Measurements from ENCODE around the gene AP1B1.

Gene AP1B1

DNA sequence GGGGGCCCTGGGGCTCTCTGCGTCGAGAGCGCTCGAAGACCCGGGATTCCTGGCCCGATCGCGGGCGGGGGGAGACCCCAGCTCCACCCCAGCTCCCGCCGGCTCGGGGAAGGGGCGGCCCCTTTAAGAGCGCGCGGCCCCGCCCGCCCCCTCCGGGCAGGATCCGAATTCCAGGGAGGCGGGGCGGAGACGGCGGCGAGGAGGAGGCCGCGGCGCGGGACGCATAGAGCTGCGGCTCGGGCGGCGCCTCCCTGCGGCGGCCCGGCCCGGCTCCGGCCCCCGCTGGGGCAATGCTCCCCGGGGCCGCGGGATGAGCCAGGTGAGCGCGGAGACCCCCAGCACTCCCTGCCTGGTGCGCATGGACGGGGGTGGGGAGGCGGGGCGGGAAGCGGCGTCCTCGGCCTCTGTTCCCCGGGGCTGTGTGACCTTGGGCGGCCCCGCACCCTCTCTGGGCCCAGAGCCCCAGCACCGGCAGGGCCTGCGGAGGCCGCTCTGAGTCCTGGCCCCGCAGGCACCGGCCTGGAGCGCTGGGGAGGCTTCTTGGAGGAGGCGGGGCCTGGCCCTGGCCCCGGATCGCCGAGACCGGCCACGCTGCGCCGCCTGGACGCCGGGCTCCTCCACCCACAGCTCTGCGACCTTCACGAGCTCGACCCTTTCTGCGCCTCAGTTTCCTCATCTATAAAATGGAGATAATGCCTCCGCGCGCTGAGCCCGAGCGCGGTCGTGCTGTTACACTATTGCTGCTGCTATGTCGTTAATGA, 81.4 kb downstream of the AP1B1 start:
- Histone ChIP-seq H3K4me1 (ENCODE audit: control insufficient read depth, insufficient read depth, low read length) (peaks cover 66% of the 10 kb centered on the region), H3K9ac (ENCODE audit: low read length) (peak overlapping the region; percentile 66)

GRCh38 chr22:29306175-29306834, 82.1 kb downstream of the AP1B1 start, which contains the start of gene GAS2L1:
Gene GAS2L1, plus strand, starts transcription at chr22:29306650. Its CDS starts 1,456 bp downstream, at chr22:29308106.
- Histone ChIP-seq H3K9ac (ENCODE audit: low read length) (peak within 1 kb of the TSS; percentile 66), H3K9me3 (ENCODE audit: control insufficient read depth, low read length) (no peaks in the 10 kb centered on the region), H3K36me3 (ENCODE audit: control insufficient read depth, insufficient read depth, low read length) (no peaks in the 10 kb centered on the region), H3K4me1 (ENCODE audit: control insufficient read depth, insufficient read depth, low read length) (peaks cover 59% of the 10 kb centered on the region), H3K27me3 (ENCODE audit: control insufficient read depth, insufficient read depth, low read length) (no peaks in the 10 kb centered on the region), H3K4me3 (ENCODE audit: low read length) (peak within 1 kb of the TSS; percentile 87)

More for the DNA sequence above, 81.4 kb downstream of the AP1B1 start:
- Histone ChIP-seq H3K36me3 (ENCODE audit: control insufficient read depth, insufficient read depth, low read length) (no peaks in the 10 kb centered on the region), H3K27me3 (ENCODE audit: control insufficient read depth, insufficient read depth, low read length) (no peaks in the 10 kb centered on the region), H3K9me3 (ENCODE audit: control insufficient read depth, low read length) (no peaks in the 10 kb centered on the region), H3K4me3 (ENCODE audit: low read length) (peak overlapping the region; percentile 87)

- Histone ChIP-seq H3K9ac (ENCODE audit: low read length) (no peak overlapping the region), H3K9me3 (ENCODE audit: control insufficient read depth, low read length) (no peaks in the 10 kb centered on the region), H3K27me3 (ENCODE audit: control insufficient read depth, insufficient read depth, low read length) (no peaks in the 10 kb centered on the region), H3K4me1 (ENCODE audit: control insufficient read depth, insufficient read depth, low read length) (peaks cover 54% of the 10 kb centered on the region), H3K4me3 (ENCODE audit: low read length) (no peak overlapping the region), H3K36me3 (ENCODE audit: control insufficient read depth, insufficient read depth, low read length) (peaks cover 2% of the 10 kb centered on the region)
Observed at GRCh38 chr22:29305836-29306174, 82.6 kb downstream of the AP1B1 start.

GRCh38 chr22:29302681-29303465, 85.5 kb downstream of the AP1B1 start:
- Histone ChIP-seq H3K4me1 (ENCODE audit: control insufficient read depth, insufficient read depth, low read length) (peaks cover 26% of the 10 kb centered on the region), H3K9ac (ENCODE audit: low read length) (no peak overlapping the region), H3K9me3 (ENCODE audit: control insufficient read depth, low read length) (no peaks in the 10 kb centered on the region), H3K4me3 (ENCODE audit: low read length) (no peak overlapping the region), H3K36me3 (ENCODE audit: control insufficient read depth, insufficient read depth, low read length) (peaks cover 20% of the 10 kb centered on the region), H3K27me3 (ENCODE audit: control insufficient read depth, insufficient read depth, low read length) (no peaks in the 10 kb centered on the region)

DNA sequence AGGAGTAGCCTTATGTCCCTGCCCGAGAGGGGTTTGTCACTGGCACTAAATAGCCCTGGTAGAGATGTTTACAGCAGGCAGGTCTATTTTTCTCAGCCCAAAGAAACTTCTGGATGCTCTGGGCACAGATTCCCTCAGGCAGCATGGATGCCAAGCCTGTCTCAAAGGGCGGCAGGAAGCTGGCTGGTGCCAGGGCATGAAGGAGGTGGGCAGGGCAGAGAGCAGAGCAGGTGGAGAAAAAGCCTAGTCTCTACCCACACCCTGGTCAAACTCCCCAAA, 86.0 kb downstream of the AP1B1 start:
- Histone ChIP-seq H3K9ac (ENCODE audit: low read length) (no peak overlapping the region), H3K36me3 (ENCODE audit: control insufficient read depth, insufficient read depth, low read length) (peaks cover 26% of the 10 kb centered on the region), H3K4me1 (ENCODE audit: control insufficient read depth, insufficient read depth, low read length) (peaks cover 21% of the 10 kb centered on the region), H3K27me3 (ENCODE audit: control insufficient read depth, insufficient read depth, low read length) (no peaks in the 10 kb centered on the region), H3K9me3 (ENCODE audit: control insufficient read depth, low read length) (no peaks in the 10 kb centered on the region), H3K4me3 (ENCODE audit: low read length) (no peak overlapping the region)

- H3K9me3 ChIP-seq (ENCODE audit: control insufficient read depth, low read length), result no peaks in the 10 kb centered on the region
- no peak overlapping the region for H3K9ac ChIP-seq (ENCODE audit: low read length)
- H3K27me3 ChIP-seq (ENCODE audit: control insufficient read depth, insufficient read depth, low read length), result no peaks in the 10 kb centered on the region
- H3K4me3 ChIP-seq (ENCODE audit: low read length), result no peak overlapping the region
- peaks cover 30% of the 10 kb centered on the region for H3K36me3 ChIP-seq (ENCODE audit: control insufficient read depth, insufficient read depth, low read length)
- peaks cover 19% of the 10 kb centered on the region for H3K4me1 ChIP-seq (ENCODE audit: control insufficient read depth, insufficient read depth, low read length)
Observed at GRCh38 chr22:29301716-29302401, 86.5 kb downstream of the AP1B1 start.

DNA sequence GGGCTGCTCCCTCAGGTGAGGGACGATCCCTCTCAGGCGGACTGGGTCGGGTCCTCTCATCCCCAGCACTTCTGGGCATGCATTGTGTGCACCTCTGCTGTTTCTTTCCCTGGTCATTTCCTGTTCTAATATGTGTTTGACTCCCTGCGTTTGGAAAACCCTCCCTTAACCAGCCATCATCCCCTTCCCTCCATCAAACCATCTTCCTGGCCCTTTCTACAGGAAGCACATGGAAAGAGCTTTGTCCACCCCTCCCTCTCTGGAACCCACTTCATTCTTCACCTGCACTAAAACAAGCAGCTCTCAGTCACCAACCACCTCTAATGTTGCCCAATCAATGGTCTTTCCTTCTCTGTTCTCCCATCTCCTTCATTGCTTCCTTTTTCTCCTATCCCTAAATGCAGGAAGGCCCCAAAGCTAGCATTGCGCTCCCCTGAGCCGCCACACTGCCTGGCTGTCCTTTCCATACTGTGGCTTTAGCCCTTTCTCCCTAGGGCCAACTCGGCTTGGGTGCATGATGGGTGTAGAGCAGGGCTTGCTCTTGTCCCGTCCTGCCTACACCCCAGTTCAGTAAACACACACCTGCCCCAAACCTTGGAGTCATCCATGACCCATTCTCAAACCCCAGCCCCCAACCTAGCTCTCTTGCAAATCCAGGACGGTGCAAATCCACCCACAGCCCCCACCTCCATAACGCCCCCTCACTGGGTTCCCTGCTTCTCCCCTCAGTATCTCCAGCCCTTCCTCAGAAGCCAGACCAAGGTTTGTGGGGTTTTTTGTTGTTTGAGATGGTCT, 87.4 kb downstream of the AP1B1 start:
- Histone ChIP-seq H3K9ac (ENCODE audit: low read length) (no peak overlapping the region), H3K36me3 (ENCODE audit: control insufficient read depth, insufficient read depth, low read length) (peaks cover 37% of the 10 kb centered on the region), H3K9me3 (ENCODE audit: control insufficient read depth, low read length) (no peaks in the 10 kb centered on the region), H3K4me1 (ENCODE audit: control insufficient read depth, insufficient read depth, low read length) (peaks cover 12% of the 10 kb centered on the region), H3K4me3 (ENCODE audit: low read length) (no peak overlapping the region), H3K27me3 (ENCODE audit: control insufficient read depth, insufficient read depth, low read length) (no peaks in the 10 kb centered on the region)

DNA sequence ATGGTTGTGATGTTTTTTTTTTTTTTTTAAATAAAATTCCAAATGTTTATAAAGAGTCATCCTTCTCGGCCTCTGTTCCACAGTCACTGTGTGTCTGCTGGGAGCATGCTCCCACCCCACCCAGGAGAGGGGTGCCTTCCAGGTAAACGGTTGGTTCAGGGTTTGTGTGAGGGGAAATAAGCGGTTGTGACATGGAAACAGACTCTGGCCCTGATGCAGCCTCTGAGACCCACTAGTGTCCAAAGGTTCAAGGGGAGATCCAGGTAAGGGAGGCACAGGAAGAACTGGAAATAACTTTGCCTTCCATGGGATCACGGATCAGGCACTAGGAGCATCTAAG, 87.9 kb downstream of the AP1B1 start:
- peaks cover 10% of the 10 kb centered on the region for H3K4me1 ChIP-seq (ENCODE audit: control insufficient read depth, insufficient read depth, low read length)
- no peaks in the 10 kb centered on the region for H3K9me3 ChIP-seq (ENCODE audit: control insufficient read depth, low read length)
- H3K9ac ChIP-seq (ENCODE audit: low read length), result no peak overlapping the region
- no peaks in the 10 kb centered on the region for H3K27me3 ChIP-seq (ENCODE audit: control insufficient read depth, insufficient read depth, low read length)
- peaks cover 42% of the 10 kb centered on the region for H3K36me3 ChIP-seq (ENCODE audit: control insufficient read depth, insufficient read depth, low read length)
- H3K4me3 ChIP-seq (ENCODE audit: low read length), result no peak overlapping the region

DNA sequence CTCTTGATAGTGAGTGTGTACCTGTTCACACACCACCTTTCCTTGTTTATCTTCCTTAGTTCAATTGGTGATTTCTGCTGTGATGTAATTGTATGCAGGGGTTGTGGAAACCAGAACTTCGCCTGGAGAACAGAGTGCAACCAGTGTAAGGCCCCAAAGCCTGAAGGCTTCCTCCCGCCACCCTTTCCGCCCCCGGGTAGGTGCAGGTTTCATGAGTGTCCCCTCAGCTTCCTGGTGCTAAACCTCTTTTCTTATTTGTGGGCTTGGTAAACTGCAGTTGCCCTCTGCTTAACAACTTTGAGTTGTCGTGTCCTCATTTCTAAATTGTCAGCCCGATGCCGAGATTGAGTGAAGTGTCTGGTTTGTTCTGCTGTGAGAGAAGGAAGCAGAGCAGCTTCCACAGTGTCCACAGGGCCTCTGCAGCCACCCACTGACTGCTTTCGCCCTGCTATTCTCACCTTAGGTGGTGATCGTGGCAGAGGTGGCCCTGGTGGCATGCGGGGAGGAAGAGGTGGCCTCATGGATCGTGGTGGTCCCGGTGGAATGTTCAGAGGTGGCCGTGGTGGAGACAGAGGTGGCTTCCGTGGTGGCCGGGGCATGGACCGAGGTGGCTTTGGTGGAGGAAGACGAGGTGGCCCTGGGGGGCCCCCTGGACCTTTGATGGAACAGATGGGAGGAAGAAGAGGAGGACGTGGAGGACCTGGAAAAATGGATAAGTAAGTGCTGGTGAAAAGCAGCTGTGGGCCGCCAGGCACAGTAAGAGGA, 89.1 kb downstream of the AP1B1 start:
- Histone ChIP-seq H3K4me3 (ENCODE audit: low read length) (no peak overlapping the region), H3K4me1 (ENCODE audit: control insufficient read depth, insufficient read depth, low read length) (peaks cover 10% of the 10 kb centered on the region), H3K9me3 (ENCODE audit: control insufficient read depth, low read length) (no peaks in the 10 kb centered on the region), H3K27me3 (ENCODE audit: control insufficient read depth, insufficient read depth, low read length) (no peaks in the 10 kb centered on the region), H3K9ac (ENCODE audit: low read length) (no peak overlapping the region), H3K36me3 (ENCODE audit: control insufficient read depth, insufficient read depth, low read length) (peaks cover 45% of the 10 kb centered on the region)

DNA sequence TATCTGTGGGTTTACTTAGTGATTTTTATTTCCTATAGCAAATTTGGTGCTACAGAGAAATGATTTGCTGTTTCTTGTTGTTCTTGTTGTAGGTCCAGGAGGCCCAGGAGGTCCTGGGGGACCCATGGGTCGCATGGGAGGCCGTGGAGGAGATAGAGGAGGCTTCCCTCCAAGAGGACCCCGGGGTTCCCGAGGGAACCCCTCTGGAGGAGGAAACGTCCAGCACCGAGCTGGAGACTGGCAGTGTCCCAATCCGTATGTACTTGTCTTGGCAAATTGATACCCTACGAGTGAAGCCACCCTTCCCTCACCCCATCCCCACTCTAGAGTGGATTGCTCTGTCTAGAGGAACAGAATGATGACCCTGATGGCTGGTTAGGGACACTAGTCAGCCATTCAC, 89.7 kb downstream of the AP1B1 start:
- Histone ChIP-seq H3K9me3 (ENCODE audit: control insufficient read depth, low read length) (no peaks in the 10 kb centered on the region), H3K9ac (ENCODE audit: low read length) (no peak overlapping the region), H3K36me3 (ENCODE audit: control insufficient read depth, insufficient read depth, low read length) (peaks cover 45% of the 10 kb centered on the region), H3K4me1 (ENCODE audit: control insufficient read depth, insufficient read depth, low read length) (peaks cover 10% of the 10 kb centered on the region), H3K27me3 (ENCODE audit: control insufficient read depth, insufficient read depth, low read length) (no peaks in the 10 kb centered on the region), H3K4me3 (ENCODE audit: low read length) (no peak overlapping the region)

- H3K9me3 ChIP-seq (ENCODE audit: control insufficient read depth, low read length), result no peaks in the 10 kb centered on the region
- H3K9ac ChIP-seq (ENCODE audit: low read length), result no peak overlapping the region
- H3K4me3 ChIP-seq (ENCODE audit: low read length), result no peak overlapping the region
- H3K4me1 ChIP-seq (ENCODE audit: control insufficient read depth, insufficient read depth, low read length), result no peaks in the 10 kb centered on the region
- peaks cover 32% of the 10 kb centered on the region for H3K36me3 ChIP-seq (ENCODE audit: control insufficient read depth, insufficient read depth, low read length)
- no peaks in the 10 kb centered on the region for H3K27me3 ChIP-seq (ENCODE audit: control insufficient read depth, insufficient read depth, low read length)
Observed at GRCh38 chr22:29292379-29292778, 96.0 kb downstream of the AP1B1 start.
